GM12892 (cell line): Measurements from ENCODE around the gene PPIB.

Experiments used
- POLR2A ChIP-seq: IDR thresholded peaks from 2 replicates; pipeline ENCODE4 v1.6.1; 2011; ENCODE audit warnings: low read depth, low read length, control low read depth
- POLR2AphosphoS5 ChIP-seq: IDR thresholded peaks from 2 replicates; pipeline ENCODE4 v1.6.1; 2011; ENCODE audit warnings: low read depth, low read length, control low read depth
- TAF1 ChIP-seq: IDR thresholded peaks from 2 replicates; pipeline ENCODE4 v1.6.1; 2011; ENCODE audit warnings: low read depth, mild to moderate bottlenecking, control low read depth, low read length, borderline replicate concordance

DNA sequence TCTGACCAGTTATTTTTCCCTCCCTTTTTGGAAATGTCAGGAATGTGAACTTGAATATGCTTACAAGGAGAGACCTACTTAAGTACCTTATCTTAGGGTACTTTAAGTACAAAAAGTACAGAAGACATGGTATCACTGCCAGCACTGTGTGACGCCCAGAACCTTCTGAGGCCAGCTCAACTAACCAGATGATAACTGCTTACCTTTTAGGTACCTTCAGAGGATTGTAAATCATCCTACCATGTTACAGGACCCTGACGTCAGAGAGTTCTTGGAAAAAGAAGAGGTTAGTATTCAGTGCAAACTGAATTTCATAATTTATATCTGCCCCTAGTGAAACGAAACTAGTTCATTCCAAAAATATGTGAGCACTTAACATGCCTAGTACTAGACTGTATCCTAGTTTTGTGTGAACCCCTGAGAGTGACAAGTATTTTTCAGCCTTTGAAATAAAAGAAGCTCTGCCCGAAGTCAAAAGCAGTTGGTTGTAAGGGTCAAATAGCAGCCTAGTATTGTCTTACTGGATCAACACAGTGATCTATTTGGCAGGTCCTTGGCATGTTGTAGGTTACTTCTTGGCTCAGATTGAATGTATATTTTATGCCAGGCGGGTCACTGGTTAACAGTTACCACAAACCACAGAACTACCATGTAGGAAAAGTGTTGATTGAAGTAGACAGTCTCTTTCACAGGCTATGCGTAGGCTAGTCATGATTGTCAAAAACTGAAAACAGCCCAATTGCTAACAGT, 35.1 kb downstream of the PPIB start:
- TF ChIP-seq POLR2AphosphoS5 = no peak
- no peak for TF ChIP-seq POLR2A
- no peak for TF ChIP-seq TAF1
